H1 (cell line): Measurements from ENCODE around the gene FUT4. TPM values are rescaled to one million over a fixed set of nuclear protein-coding genes. Genes with fewer than 3 reads are reported as not detected.

Experiments
- CTCF ChIA-PET: fragments of 300-600 bp; sonication (Branson Sonifier 250); formaldehyde crosslinking; loops from one replicate; lab custom pipeline; 2021; ENCODE audit not compliant: partially characterized antibody; lab: Charles Lee
- POLR2A ChIA-PET: fragments of 300-600 bp; sonication (Branson Sonifier 250); formaldehyde crosslinking; loops from one replicate; lab custom pipeline; 2021; ENCODE audit warnings: inconsistent platforms; ENCODE audit not compliant: partially characterized antibody; lab: Charles Lee
- DNase-seq, 2 experiments: peaks; one replicate each; pipeline versions ENCODE4 v3.0.0 to v3.0.0-alpha.2; 2010 to 2022; ENCODE audit warnings: low spot score in 2 of 2, low read depth in 1 of 2, mixed read lengths in 1 of 2
- FAIRE-seq: peaks from 2 replicates; lab custom pipeline; 2011; peaks lifted over from hg19 to GRCh38; lab: Jason Lieb, UNC
- H2AFZ ChIP-seq: 2 replicates; pipeline ENCODE4 v1.8.1; 2012; ENCODE audit warnings: low read length, inconsistent platforms
- H2AK5ac ChIP-seq: 2 replicates; pipeline ENCODE4 v1.6.1; 2013; ENCODE audit warnings: low read depth, low read length
- H2BK120ac ChIP-seq: replicated peaks from 2 replicates; pipeline ENCODE3; 2013; ENCODE audit warnings: low read depth, low read length, inconsistent platforms
- H2BK12ac ChIP-seq: 2 replicates; pipeline ENCODE4 v1.6.1; 2013; ENCODE audit warnings: low read depth, low read length
- H2BK15ac ChIP-seq: 2 replicates; pipeline ENCODE4 v1.6.1; 2013; ENCODE audit warnings: low read length
- H2BK20ac ChIP-seq: 2 replicates; pipeline ENCODE4 v1.6.1; 2013; ENCODE audit warnings: low read length
- H2BK5ac ChIP-seq: 2 replicates; pipeline ENCODE4 v1.6.1; 2013; ENCODE audit warnings: low read depth, low read length
- H3K14ac ChIP-seq: 2 replicates; pipeline ENCODE4 v1.6.1; 2013; ENCODE audit warnings: inconsistent platforms; ENCODE audit not compliant: insufficient read length
- H3K18ac ChIP-seq: 2 replicates; pipeline ENCODE4 v1.6.1; 2013; ENCODE audit warnings: low read length; ENCODE audit errors: extremely low read depth
- H3K23ac ChIP-seq: 2 replicates; pipeline ENCODE4 v1.6.1; 2013; ENCODE audit warnings: inconsistent platforms; ENCODE audit not compliant: insufficient read length
- H3K23me2 ChIP-seq: 2 replicates; pipeline ENCODE4 v1.6.1; 2013; ENCODE audit warnings: low read depth, low read length
- H3K27ac ChIP-seq: 2 replicates; pipeline ENCODE4 v1.6.1; 2011; ENCODE audit warnings: low read depth, low read length, inconsistent platforms
- H3K27me3 ChIP-seq, 4 experiments: replicated peaks in 1 of 4; 1 replicate in 1 of 4; 2 replicates in 3 of 4; pipeline versions ENCODE4 v1.6.1 to v1.8.1; 2011 to 2013; ENCODE audit warnings: low read length in 3 of 4, mild to moderate bottlenecking in 3 of 4, inconsistent platforms in 2 of 4, mixed read lengths in 2 of 4, moderate library complexity in 1 of 4; ENCODE audit not compliant: control insufficient read depth in 3 of 4, insufficient read depth in 3 of 4; ENCODE audit errors: extremely low read depth in 1 of 4
- H3K36me3 ChIP-seq, 4 experiments: 2 replicates each; pipeline versions ENCODE4 v1.6.1 to v1.8.1; 2011 to 2013; ENCODE audit warnings: mild to moderate bottlenecking in 4 of 4, low read length in 3 of 4, moderate library complexity in 2 of 4, control low read depth in 1 of 4, inconsistent platforms in 1 of 4; ENCODE audit not compliant: insufficient read depth in 4 of 4, control insufficient read depth in 2 of 4
- H3K4ac ChIP-seq: replicated peaks from 2 replicates; pipeline ENCODE3; 2013; ENCODE audit warnings: low read length, low read depth, mixed read lengths, inconsistent platforms; ENCODE audit not compliant: insufficient read length
- H3K4me1 ChIP-seq, 4 experiments: replicated peaks in 1 of 4; 1 replicate in 1 of 4; 2 replicates in 3 of 4; pipeline versions ENCODE4 v1.6.1 to v1.8.1; 2011 to 2013; ENCODE audit warnings: low read length in 3 of 4, inconsistent platforms in 2 of 4, mixed read lengths in 1 of 4; ENCODE audit not compliant: insufficient read depth in 4 of 4, control insufficient read depth in 3 of 4
- H3K4me2 ChIP-seq, 2 experiments: 2 replicates each; pipeline versions ENCODE4 v1.6.1 to v1.8.1; 2011 to 2013; ENCODE audit warnings: low read depth in 2 of 2, low read length in 2 of 2, control low read depth in 1 of 2, inconsistent platforms in 1 of 2, mild to moderate bottlenecking in 1 of 2; ENCODE audit not compliant: insufficient read depth in 1 of 2
- H3K4me3 ChIP-seq, 4 experiments: fragments of 200-600, 300-600 bp in 1 of 4; sonication (generic), shearing (Covaris generic), sonication (Bioruptor Twin) in 1 of 4; 2 replicates each; pipeline versions ENCODE4 v1.5.1 to v1.8.1; 2011 to 2016; ENCODE audit warnings: low read length in 4 of 4, low read depth in 3 of 4, control low read depth in 2 of 4, inconsistent platforms in 2 of 4, mild to moderate bottlenecking in 2 of 4, mixed read lengths in 1 of 4, moderate library complexity in 1 of 4; ENCODE audit not compliant: insufficient read depth in 2 of 4; ENCODE audit errors: extremely low read depth in 1 of 4
- H3K56ac ChIP-seq: replicated peaks from 2 replicates; pipeline ENCODE3; 2013; ENCODE audit warnings: low read depth, mild to moderate bottlenecking, mixed read lengths, low read length, inconsistent platforms; ENCODE audit not compliant: insufficient read length
- H3K79me1 ChIP-seq: 2 replicates; pipeline ENCODE4 v1.6.1; 2013; ENCODE audit warnings: low read depth, low read length, control low read depth
- H3K79me2 ChIP-seq, 2 experiments: 2 replicates each; pipeline versions ENCODE4 v1.6.1 to v1.8.1; 2012 to 2013; ENCODE audit warnings: low read length in 2 of 2, mild to moderate bottlenecking in 2 of 2, inconsistent platforms in 1 of 2; ENCODE audit not compliant: insufficient read depth in 2 of 2, control insufficient read depth in 1 of 2
- H3K9ac ChIP-seq, 4 experiments: replicated peaks in 1 of 4; 1 replicate in 1 of 4; 2 replicates in 3 of 4; pipeline versions ENCODE4 v1.6.1 to v1.8.1; 2011 to 2013; ENCODE audit warnings: low read depth in 3 of 4, low read length in 3 of 4, control low read depth in 2 of 4, mild to moderate bottlenecking in 2 of 4, moderate library complexity in 2 of 4, inconsistent platforms in 1 of 4; ENCODE audit errors: extremely low read depth in 1 of 4
- H3K9me3 ChIP-seq, 2 experiments: 2 replicates each; pipeline versions ENCODE4 v1.6.1 to v1.8.1; 2012 to 2013; ENCODE audit warnings: mild to moderate bottlenecking in 2 of 2, moderate library complexity in 2 of 2, control low read depth in 1 of 2, inconsistent platforms in 1 of 2, low read depth in 1 of 2, low read length in 1 of 2, mixed read lengths in 1 of 2; ENCODE audit not compliant: insufficient read depth in 2 of 2
- H4K20me1 ChIP-seq, 2 experiments: replicated peaks in 1 of 2; 2 replicates each; pipeline versions ENCODE3 to v1.8.1; 2011 to 2013; ENCODE audit warnings: inconsistent platforms in 2 of 2, low read length in 2 of 2, mild to moderate bottlenecking in 1 of 2; ENCODE audit not compliant: insufficient read depth in 2 of 2, control insufficient read depth in 1 of 2
- H4K5ac ChIP-seq: 2 replicates; pipeline ENCODE4 v1.6.1; 2013; ENCODE audit warnings: low read length, low read depth, mixed read lengths, inconsistent platforms; ENCODE audit not compliant: insufficient read length
- H4K8ac ChIP-seq: 2 replicates; pipeline ENCODE4 v1.8.0; 2013; ENCODE audit warnings: mild to moderate bottlenecking, moderate library complexity, low read length, inconsistent platforms; ENCODE audit not compliant: insufficient read depth; ENCODE audit errors: extremely low read depth
- H4K91ac ChIP-seq: replicated peaks from 2 replicates; pipeline ENCODE3; 2013; ENCODE audit warnings: low read length, mixed read lengths, inconsistent platforms; ENCODE audit not compliant: insufficient read length
- BRCA1 ChIP-seq: IDR thresholded peaks from 2 replicates; pipeline ENCODE4 v1.6.1; 2012; ENCODE audit warnings: low read depth, low read length, improper control_type of control experiment
- EGR1 ChIP-seq: IDR thresholded peaks from 2 replicates; pipeline ENCODE4 v1.6.1; 2011; ENCODE audit warnings: low read depth, low read length, borderline replicate concordance
- EZH2 ChIP-seq: fragments of 200-600 bp; sonication (generic); IDR thresholded peaks from 2 replicates; pipeline ENCODE4 v1.7.1; 2012; ENCODE audit warnings: low read depth, mild to moderate bottlenecking, moderate library complexity, low read length, inconsistent platforms; ENCODE audit not compliant: severe bottlenecking
- FOSL1 ChIP-seq: IDR thresholded peaks from 2 replicates; pipeline ENCODE4 v1.6.1; 2011; ENCODE audit warnings: mild to moderate bottlenecking, low read depth, low read length, moderate library complexity; ENCODE audit not compliant: insufficient read depth
- HDAC2 ChIP-seq, 2 experiments: fragments of 300-600 bp in 1 of 2; sonication (generic) in 1 of 2; IDR thresholded peaks; 2 replicates each; pipeline ENCODE4 v1.6.1; 2011 to 2012; ENCODE audit warnings: low read depth in 2 of 2, low read length in 2 of 2, mild to moderate bottlenecking in 2 of 2, moderate library complexity in 2 of 2, borderline replicate concordance in 1 of 2, inconsistent platforms in 1 of 2
- JUN ChIP-seq: IDR thresholded peaks from 2 replicates; pipeline ENCODE4 v1.6.1; 2011; ENCODE audit warnings: low read depth, mild to moderate bottlenecking, improper control_type of control experiment, low read length
- JUND ChIP-seq: IDR thresholded peaks from 2 replicates; pipeline ENCODE4 v1.6.1; 2011; ENCODE audit warnings: mild to moderate bottlenecking, improper control_type of control experiment, low read length
- KDM4A ChIP-seq: IDR thresholded peaks from one replicate; pipeline ENCODE4 v1.7.1; 2012; ENCODE audit warnings: low read depth, mild to moderate bottlenecking, moderate library complexity, low read length, inconsistent platforms; ENCODE audit not compliant: severe bottlenecking
- KDM5A ChIP-seq: fragments of 200-600 bp; IDR thresholded peaks from 2 replicates; pipeline ENCODE4 v1.7.1; 2012; ENCODE audit warnings: mild to moderate bottlenecking, low read length, inconsistent platforms, mixed read lengths
- MAFK ChIP-seq: IDR thresholded peaks from 2 replicates; pipeline ENCODE4 v1.6.1; 2012; ENCODE audit warnings: low read depth, mild to moderate bottlenecking, improper control_type of control experiment, low read length
- NANOG ChIP-seq: IDR thresholded peaks from 2 replicates; pipeline ENCODE4 v1.6.1; 2011; ENCODE audit warnings: low read length, low read depth, mild to moderate bottlenecking, inconsistent platforms; ENCODE audit not compliant: insufficient read depth, poor library complexity, severe bottlenecking
- RNF2 ChIP-seq: fragments of 200-900, 300-1000 bp; sonication (generic); IDR thresholded peaks from 2 replicates; pipeline ENCODE4 v1.7.1; 2016; ENCODE audit warnings: borderline replicate concordance, low read depth, mild to moderate bottlenecking, antibody characterized with exemption, low read length; ENCODE audit not compliant: poor library complexity, severe bottlenecking; ENCODE audit errors: missing control alignments
- WGBS, 2 experiments: shearing (Covaris generic) in 1 of 2; methylation state at CpG; one replicate each; pipeline versions ENCODE4 v1.1.6 to v1.1.7; 2013 to 2015; ENCODE audit warnings: low lambda C conversion rate in 2 of 2, mixed read lengths in 2 of 2, inconsistent platforms in 1 of 2, low coverage in 1 of 2, missing lambda C conversion rate in 1 of 2; ENCODE audit not compliant: insufficient replicate concordance in 2 of 2, insufficient coverage in 1 of 2, insufficient read length in 1 of 2; ENCODE audit errors: extremely low coverage in 1 of 2, missing lambda C conversion rate in 1 of 2; 5-methylcytosine and 5-hydroxymethylcytosine counted together
- polyA plus RNA-seq, 7 experiments: library from polyadenylated mRNA; depleted of rRNA in 3 of 7; stranded (reverse) in 5 of 7; unstranded in 2 of 7; fragments of >200 nt in 5 of 7; fragments of 200-250 nt in 2 of 7; gene quantifications; 1 replicate in 5 of 7; 2 replicates in 1 of 7; 4 replicates in 1 of 7; pipeline versions ENCODE4 v1.2.1 to v1.2.3, GENCODE V29; 2011 to 2013; ENCODE audit warnings: missing spikeins in 2 of 7, mixed read lengths in 2 of 7
- total RNA-seq: library from RNA; stranded (reverse); fragmentation: NEBNext Ultra II Directional; extraction: Animal tissue kit (Norgen Biotek cat#: 25700); gene quantifications from 2 replicates; pipeline ENCODE4 v1.2.1, GENCODE V29; 2021

FUT4 gene
- total and polyA plus RNA-seq, 2 of the 8 experiments (the other 6 are each of a cell fraction or from before 2014, with no cell fraction given) = 2.6 to 8.0 TPM

DNA sequence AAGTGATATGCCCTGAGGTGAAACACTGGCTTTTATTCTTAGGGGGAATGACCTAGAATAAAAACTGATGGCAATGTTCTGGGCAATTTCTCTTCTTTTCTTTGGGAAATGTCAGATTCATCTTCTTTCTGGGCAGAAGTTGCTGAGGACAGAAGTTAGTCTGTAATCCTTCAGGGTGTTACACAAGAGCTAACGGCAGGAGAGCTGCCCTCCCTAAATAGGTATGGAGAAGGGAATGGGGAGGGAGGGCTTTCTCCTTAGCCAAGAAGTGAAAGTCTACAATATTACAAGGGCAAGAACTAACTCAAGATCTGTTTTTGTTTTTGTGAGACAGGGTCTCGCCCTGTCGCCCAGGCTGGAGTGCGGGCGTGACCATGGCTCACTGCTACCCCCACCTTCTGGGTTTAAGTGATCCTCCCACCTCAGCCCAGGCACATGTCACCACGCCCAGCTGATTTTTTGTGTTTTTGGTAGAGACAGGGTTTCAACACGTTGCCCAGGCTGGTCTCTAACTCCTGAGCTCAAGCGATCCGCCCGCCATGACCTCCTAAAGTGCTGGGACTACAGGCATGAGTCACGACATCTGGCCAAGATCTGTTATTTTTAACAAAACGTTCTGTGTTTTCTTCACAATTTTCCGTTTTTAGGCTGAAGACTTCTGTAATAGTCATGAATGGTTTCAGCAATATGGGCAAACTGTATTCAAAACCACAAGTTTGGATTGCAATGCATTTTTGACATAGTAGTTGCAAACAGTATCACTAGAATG is 30.7 kb downstream of the FUT4 start:
- Histone ChIP-seq H3K23ac (no peak overlapping the region), H2AFZ (no peak overlapping the region), H2BK120ac (no peak overlapping the region), H3K18ac (no peak overlapping the region), H3K9ac (no peak overlapping the region), H4K8ac (no peak overlapping the region), H3K4me3 (no peak overlapping the region), H3K36me3 (no peaks in the 10 kb centered on the region), H3K4me2 (no peak overlapping the region), H2BK15ac (no peak overlapping the region), H4K20me1 (no peaks in the 10 kb centered on the region), H2BK12ac (no peak overlapping the region), H3K56ac (no peak overlapping the region), H3K79me2 (no peaks in the 10 kb centered on the region), H3K14ac (no peak overlapping the region), H4K5ac (no peak overlapping the region), H3K9me3 (no peaks in the 10 kb centered on the region), H3K27me3 (no peaks in the 10 kb centered on the region), H3K4ac (no peak overlapping the region), H2BK5ac (no peak overlapping the region), H3K23me2 (no peaks in the 10 kb centered on the region), H3K4me1 (no peaks in the 10 kb centered on the region), H3K27ac (no peak overlapping the region), H4K91ac (no peak overlapping the region), H2BK20ac (no peak overlapping the region), H3K79me1 (no peaks in the 10 kb centered on the region), H2AK5ac (no peak overlapping the region)
- 87% methylated on average over 13 of the region's 13 CpGs; no CpG with 5 or more reads in 1 of the 2 experiments for WGBS, 2 experiments
- POLR2A ChIA-PET = no interaction called here
- FAIRE-seq (no peak), DNase-seq (no peak)
- CTCF ChIA-PET = interaction anchor here (1.2 to 2.0 kb wide), 2 partner anchors 9 to 13 kb away, joined by 3 to 5 read pairs; no protein-coding TSS in a partner anchor
- TF ChIP-seq BRCA1 (no peak), RNF2 (no peak), FOSL1 (no peak), JUND (no peak), HDAC2 (IDR thresholded peaks at IDR 0.05; ENCODE audit: borderline replicate concordance in 1 of 2, low read depth in 2 of 2, low read length in 2 of 2) (no peak), EGR1 (no peak), EZH2 (no peak), MAFK (no peak), KDM5A (no peak), NANOG (no peak), JUN (no peak), KDM4A (no peak)
